GM23338 (cell line): ENCODE results near the gene SRPRA. TPM values are rescaled to one million over a fixed set of nuclear protein-coding genes. Genes with fewer than 3 reads are reported as not detected.

Experiments used
- EZH2phosphoT487 ChIP-seq: fragments of 200-600 bp; sonication (generic); IDR thresholded peaks from one replicate; pipeline ENCODE4 v1.8.1; 2018; ENCODE audit warnings: antibody characterized with exemption; ENCODE audit not compliant: unreplicated experiment
- JUNB ChIP-seq: IDR thresholded peaks from one replicate; pipeline ENCODE4 v1.6.1; 2016; ENCODE audit warnings: antibody characterized with exemption; ENCODE audit not compliant: unreplicated experiment
- NANOG ChIP-seq: IDR thresholded peaks from 2 replicates; pipeline ENCODE4 v1.6.1; 2016; ENCODE audit warnings: antibody characterized with exemption, borderline replicate concordance
- STAT1 ChIP-seq: IDR thresholded peaks from one replicate; pipeline ENCODE4 v1.6.1; 2016; ENCODE audit warnings: antibody characterized with exemption; ENCODE audit not compliant: unreplicated experiment
- ZNF331 ChIP-seq: fragments of 250-450 bp; sonication (Bioruptor Pico); IDR thresholded peaks from 2 replicates; pipeline ENCODE4 v1.5.0; 2020; ENCODE audit warnings: low read depth, mild to moderate bottlenecking, moderate library complexity
- polyA plus RNA-seq: library from polyadenylated mRNA; unstranded; fragments of >200 nt; fragmentation: Nextera tagmentation; extraction: Ambion mirVana; gene quantifications from 2 replicates; pipeline ENCODE4 v1.2.1, GENCODE V29; 2016
- total RNA-seq: library from RNA; depleted of rRNA; stranded (reverse); fragments of >200 nt; shearing (Covaris generic); gene quantifications from 2 replicates; pipeline ENCODE4 v1.2.3, GENCODE V29; 2014
- TF ChIP-seq, protein P1 (sequence below): fragments of 250-450 bp; sonication (Bioruptor Pico); IDR thresholded peaks from 2 replicates; pipeline ENCODE4 v1.5.0; 2020; ENCODE audit warnings: mild to moderate bottlenecking, moderate library complexity
- TF ChIP-seq, protein P2 (sequence below), 2 experiments: fragments of 200-600 bp in 1 of 2; sonication (generic) in 1 of 2; conservative IDR thresholded peaks; 2 replicates each; pipeline versions ENCODE4 v1.5.1 to v1.6.1; 2016 to 2017; ENCODE audit warnings: antibody characterized with exemption in 2 of 2, low read depth in 2 of 2, mild to moderate bottlenecking in 2 of 2, moderate library complexity in 1 of 2
- TF ChIP-seq, protein P3 (sequence below): IDR thresholded peaks from 2 replicates; pipeline ENCODE4 v1.6.1; 2016; ENCODE audit warnings: antibody characterized with exemption

Gene SRPRA
- total and polyA plus RNA-seq, 2 experiments from 2014 or later = 27.1 to 53.2 TPM

DNA sequence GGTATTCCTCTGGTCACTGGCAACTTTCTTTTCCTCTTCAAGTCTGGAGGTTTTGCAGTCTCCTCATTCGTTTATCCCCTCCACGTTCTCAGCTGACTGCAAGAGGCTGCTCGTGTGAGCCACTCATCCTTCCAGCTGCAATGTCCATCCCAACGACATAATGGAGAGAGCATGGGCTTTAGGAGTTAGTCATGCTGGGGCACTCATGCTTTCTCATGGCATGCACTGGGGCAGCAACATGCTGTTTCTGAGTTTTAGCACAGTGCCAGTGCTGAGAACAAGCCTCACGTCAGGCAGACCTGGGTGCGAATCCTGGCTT, 42.3 kb upstream of the SRPRA start (continued):
- TF ChIP-seq, protein P1, sequence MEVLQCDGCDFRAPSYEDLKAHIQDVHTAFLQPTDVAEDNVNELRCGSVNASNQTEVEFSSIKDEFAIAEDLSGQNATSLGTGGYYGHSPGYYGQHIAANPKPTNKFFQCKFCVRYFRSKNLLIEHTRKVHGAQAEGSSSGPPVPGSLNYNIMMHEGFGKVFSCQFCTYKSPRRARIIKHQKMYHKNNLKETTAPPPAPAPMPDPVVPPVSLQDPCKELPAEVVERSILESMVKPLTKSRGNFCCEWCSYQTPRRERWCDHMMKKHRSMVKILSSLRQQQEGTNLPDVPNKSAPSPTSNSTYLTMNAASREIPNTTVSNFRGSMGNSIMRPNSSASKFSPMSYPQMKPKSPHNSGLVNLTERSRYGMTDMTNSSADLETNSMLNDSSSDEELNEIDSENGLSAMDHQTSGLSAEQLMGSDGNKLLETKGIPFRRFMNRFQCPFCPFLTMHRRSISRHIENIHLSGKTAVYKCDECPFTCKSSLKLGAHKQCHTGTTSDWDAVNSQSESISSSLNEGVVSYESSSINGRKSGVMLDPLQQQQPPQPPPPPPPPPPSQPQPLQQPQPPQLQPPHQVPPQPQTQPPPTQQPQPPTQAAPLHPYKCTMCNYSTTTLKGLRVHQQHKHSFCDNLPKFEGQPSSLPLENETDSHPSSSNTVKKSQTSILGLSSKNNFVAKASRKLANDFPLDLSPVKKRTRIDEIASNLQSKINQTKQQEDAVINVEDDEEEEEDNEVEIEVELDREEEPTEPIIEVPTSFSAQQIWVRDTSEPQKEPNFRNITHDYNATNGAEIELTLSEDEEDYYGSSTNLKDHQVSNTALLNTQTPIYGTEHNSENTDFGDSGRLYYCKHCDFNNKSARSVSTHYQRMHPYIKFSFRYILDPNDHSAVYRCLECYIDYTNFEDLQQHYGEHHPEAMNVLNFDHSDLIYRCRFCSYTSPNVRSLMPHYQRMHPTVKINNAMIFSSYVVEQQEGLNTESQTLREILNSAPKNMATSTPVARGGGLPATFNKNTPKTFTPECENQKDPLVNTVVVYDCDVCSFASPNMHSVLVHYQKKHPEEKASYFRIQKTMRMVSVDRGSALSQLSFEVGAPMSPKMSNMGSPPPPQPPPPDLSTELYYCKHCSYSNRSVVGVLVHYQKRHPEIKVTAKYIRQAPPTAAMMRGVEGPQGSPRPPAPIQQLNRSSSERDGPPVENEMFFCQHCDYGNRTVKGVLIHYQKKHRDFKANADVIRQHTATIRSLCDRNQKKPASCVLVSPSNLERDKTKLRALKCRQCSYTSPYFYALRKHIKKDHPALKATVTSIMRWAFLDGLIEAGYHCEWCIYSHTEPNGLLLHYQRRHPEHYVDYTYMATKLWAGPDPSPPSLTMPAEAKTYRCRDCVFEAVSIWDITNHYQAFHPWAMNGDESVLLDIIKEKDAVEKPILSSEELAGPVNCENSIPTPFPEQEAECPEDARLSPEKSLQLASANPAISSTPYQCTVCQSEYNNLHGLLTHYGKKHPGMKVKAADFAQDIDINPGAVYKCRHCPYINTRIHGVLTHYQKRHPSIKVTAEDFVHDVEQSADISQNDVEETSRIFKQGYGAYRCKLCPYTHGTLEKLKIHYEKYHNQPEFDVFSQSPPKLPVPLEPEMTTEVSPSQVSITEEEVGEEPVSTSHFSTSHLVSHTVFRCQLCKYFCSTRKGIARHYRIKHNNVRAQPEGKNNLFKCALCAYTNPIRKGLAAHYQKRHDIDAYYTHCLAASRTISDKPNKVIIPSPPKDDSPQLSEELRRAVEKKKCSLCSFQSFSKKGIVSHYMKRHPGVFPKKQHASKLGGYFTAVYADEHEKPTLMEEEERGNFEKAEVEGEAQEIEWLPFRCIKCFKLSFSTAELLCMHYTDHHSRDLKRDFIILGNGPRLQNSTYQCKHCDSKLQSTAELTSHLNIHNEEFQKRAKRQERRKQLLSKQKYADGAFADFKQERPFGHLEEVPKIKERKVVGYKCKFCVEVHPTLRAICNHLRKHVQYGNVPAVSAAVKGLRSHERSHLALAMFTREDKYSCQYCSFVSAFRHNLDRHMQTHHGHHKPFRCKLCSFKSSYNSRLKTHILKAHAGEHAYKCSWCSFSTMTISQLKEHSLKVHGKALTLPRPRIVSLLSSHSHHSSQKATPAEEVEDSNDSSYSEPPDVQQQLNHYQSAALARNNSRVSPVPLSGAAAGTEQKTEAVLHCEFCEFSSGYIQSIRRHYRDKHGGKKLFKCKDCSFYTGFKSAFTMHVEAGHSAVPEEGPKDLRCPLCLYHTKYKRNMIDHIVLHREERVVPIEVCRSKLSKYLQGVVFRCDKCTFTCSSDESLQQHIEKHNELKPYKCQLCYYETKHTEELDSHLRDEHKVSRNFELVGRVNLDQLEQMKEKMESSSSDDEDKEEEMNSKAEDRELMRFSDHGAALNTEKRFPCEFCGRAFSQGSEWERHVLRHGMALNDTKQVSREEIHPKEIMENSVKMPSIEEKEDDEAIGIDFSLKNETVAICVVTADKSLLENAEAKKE (CRISPR knock-in tag) = no peak
- TF ChIP-seq EZH2phosphoT487 (no peak), NANOG (no peak), JUNB (no peak), ZNF331 (CRISPR knock-in tag) (no peak), STAT1 (no peak)
- TF ChIP-seq, protein P2, sequence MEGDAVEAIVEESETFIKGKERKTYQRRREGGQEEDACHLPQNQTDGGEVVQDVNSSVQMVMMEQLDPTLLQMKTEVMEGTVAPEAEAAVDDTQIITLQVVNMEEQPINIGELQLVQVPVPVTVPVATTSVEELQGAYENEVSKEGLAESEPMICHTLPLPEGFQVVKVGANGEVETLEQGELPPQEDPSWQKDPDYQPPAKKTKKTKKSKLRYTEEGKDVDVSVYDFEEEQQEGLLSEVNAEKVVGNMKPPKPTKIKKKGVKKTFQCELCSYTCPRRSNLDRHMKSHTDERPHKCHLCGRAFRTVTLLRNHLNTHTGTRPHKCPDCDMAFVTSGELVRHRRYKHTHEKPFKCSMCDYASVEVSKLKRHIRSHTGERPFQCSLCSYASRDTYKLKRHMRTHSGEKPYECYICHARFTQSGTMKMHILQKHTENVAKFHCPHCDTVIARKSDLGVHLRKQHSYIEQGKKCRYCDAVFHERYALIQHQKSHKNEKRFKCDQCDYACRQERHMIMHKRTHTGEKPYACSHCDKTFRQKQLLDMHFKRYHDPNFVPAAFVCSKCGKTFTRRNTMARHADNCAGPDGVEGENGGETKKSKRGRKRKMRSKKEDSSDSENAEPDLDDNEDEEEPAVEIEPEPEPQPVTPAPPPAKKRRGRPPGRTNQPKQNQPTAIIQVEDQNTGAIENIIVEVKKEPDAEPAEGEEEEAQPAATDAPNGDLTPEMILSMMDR (conservative IDR thresholded peaks at IDR 0.05; ENCODE audit: low read depth in 2 of 2) = no peak
- TF ChIP-seq, protein P3, sequence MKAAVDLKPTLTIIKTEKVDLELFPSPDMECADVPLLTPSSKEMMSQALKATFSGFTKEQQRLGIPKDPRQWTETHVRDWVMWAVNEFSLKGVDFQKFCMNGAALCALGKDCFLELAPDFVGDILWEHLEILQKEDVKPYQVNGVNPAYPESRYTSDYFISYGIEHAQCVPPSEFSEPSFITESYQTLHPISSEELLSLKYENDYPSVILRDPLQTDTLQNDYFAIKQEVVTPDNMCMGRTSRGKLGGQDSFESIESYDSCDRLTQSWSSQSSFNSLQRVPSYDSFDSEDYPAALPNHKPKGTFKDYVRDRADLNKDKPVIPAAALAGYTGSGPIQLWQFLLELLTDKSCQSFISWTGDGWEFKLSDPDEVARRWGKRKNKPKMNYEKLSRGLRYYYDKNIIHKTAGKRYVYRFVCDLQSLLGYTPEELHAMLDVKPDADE = no peak
